Astrocyte (in vitro differentiated cells and primary cell): ENCODE measurements around the gene SEC22A. TPM values are rescaled to one million over a fixed set of nuclear protein-coding genes. Genes with fewer than 3 reads are reported as not detected.

Source experiments
- DNase-seq: peaks from one replicate; pipeline ENCODE4 v3.0.0-alpha.2; 2010; ENCODE audit warnings: low read depth
- FAIRE-seq: peaks from 2 replicates; lab custom pipeline; 2011; peaks lifted over from hg19 to GRCh38; lab: Jason Lieb, UNC
- H2AFZ ChIP-seq: 2 replicates; pipeline ENCODE4 v1.6.0; 2012; ENCODE audit warnings: low read depth, low read length, inconsistent platforms
- H3K27ac ChIP-seq: 2 replicates; pipeline ENCODE4 v1.5.1; 2011; ENCODE audit warnings: low read depth, low read length, inconsistent platforms
- H3K27me3 ChIP-seq: 2 replicates; pipeline ENCODE4 v1.6.0; 2011; ENCODE audit warnings: low read length, inconsistent platforms; ENCODE audit not compliant: insufficient read depth
- H3K36me3 ChIP-seq: 2 replicates; pipeline ENCODE4 v1.5.1; 2011; ENCODE audit warnings: low read length, inconsistent platforms; ENCODE audit not compliant: insufficient read depth
- H3K4me1 ChIP-seq: 2 replicates; pipeline ENCODE4 v1.5.1; 2011; ENCODE audit warnings: low read length, inconsistent platforms; ENCODE audit not compliant: insufficient read depth
- H3K4me2 ChIP-seq: 2 replicates; pipeline ENCODE4 v1.6.0; 2012; ENCODE audit warnings: low read length, inconsistent platforms
- H3K4me3 ChIP-seq: 2 replicates; pipeline ENCODE4 v1.5.1; 2011; ENCODE audit warnings: low read depth, mild to moderate bottlenecking, low read length, inconsistent platforms; ENCODE audit not compliant: insufficient read depth
- H3K79me2 ChIP-seq: 2 replicates; pipeline ENCODE4 v1.6.0; 2012; ENCODE audit warnings: mild to moderate bottlenecking, low read length, inconsistent platforms; ENCODE audit not compliant: insufficient read depth
- H3K9ac ChIP-seq: 2 replicates; pipeline ENCODE4 v1.6.0; 2012; ENCODE audit warnings: mild to moderate bottlenecking, low read length, inconsistent platforms
- H3K9me3 ChIP-seq: 2 replicates; pipeline ENCODE4 v1.5.1; 2012; ENCODE audit warnings: low read depth, mild to moderate bottlenecking, low read length, inconsistent platforms; ENCODE audit not compliant: insufficient read depth
- H4K20me1 ChIP-seq: 2 replicates; pipeline ENCODE4 v1.6.0; 2012; ENCODE audit warnings: low read length, inconsistent platforms; ENCODE audit not compliant: insufficient read depth
- H3K27ac Mint-ChIP-seq: one replicate; pipeline ENCODE4 v1.8.0; 2021; ENCODE audit warnings: mild to moderate bottlenecking, mixed read lengths; ENCODE audit not compliant: unreplicated experiment
- H3K27me3 Mint-ChIP-seq: one replicate; pipeline ENCODE4 v1.8.0; 2021; ENCODE audit warnings: low read depth, mixed read lengths; ENCODE audit not compliant: unreplicated experiment
- H3K36me3 Mint-ChIP-seq: one replicate; pipeline ENCODE4 v1.8.0; 2021; ENCODE audit warnings: low read depth, mixed read lengths; ENCODE audit not compliant: unreplicated experiment
- H3K4me1 Mint-ChIP-seq: one replicate; pipeline ENCODE4 v1.8.0; 2021; ENCODE audit warnings: low read depth, mixed read lengths; ENCODE audit not compliant: unreplicated experiment
- H3K4me3 Mint-ChIP-seq: one replicate; pipeline ENCODE4 v1.8.0; 2021; ENCODE audit warnings: mild to moderate bottlenecking, moderate library complexity, mixed read lengths; ENCODE audit not compliant: unreplicated experiment
- H3K9me3 Mint-ChIP-seq: one replicate; pipeline ENCODE4 v1.8.0; 2021; ENCODE audit warnings: mild to moderate bottlenecking, mixed read lengths; ENCODE audit not compliant: unreplicated experiment
- CTCF ChIP-seq: IDR thresholded peaks from 2 replicates; pipeline ENCODE4 v1.5.1; 2011; ENCODE audit warnings: low read depth, mild to moderate bottlenecking, inconsistent platforms, low read length, moderate library complexity; ENCODE audit not compliant: insufficient read depth
- EZH2 ChIP-seq: IDR thresholded peaks from 2 replicates; pipeline ENCODE4 v1.6.1; 2012; ENCODE audit warnings: mild to moderate bottlenecking, low read length, inconsistent platforms; ENCODE audit not compliant: insufficient read depth
- total RNA-seq: library from RNA; stranded (reverse); gene quantifications from 2 replicates; pipeline ENCODE4 v1.2.1, GENCODE V29; 2021

SEC22A gene
- total RNA-seq, 1 donor from 2014 or later, result 10.9 TPM

GRCh38 chr3:123318374-123318773, 116.6 kb downstream of the SEC22A start:
- H3K27ac ChIP-seq, result no peak overlapping the region
- H3K4me3 ChIP-seq, result no peak overlapping the region
- Mint-ChIP-seq H3K9me3 (no peaks in the 10 kb centered on the region), H3K27me3 (peaks cover 59% of the 10 kb centered on the region), H3K36me3 (no peaks in the 10 kb centered on the region), H3K4me1 (peaks cover 4% of the 10 kb centered on the region), H3K4me3 (no peak overlapping the region), H3K27ac (no peak overlapping the region)
- TF ChIP-seq EZH2 (no peak), CTCF (no peak)
- no peak for DNase-seq
- H3K4me2 ChIP-seq, result no peak overlapping the region
- H2AFZ ChIP-seq, result no peak overlapping the region
- H3K9ac ChIP-seq, result no peak overlapping the region
- no peaks in the 10 kb centered on the region for H3K9me3 ChIP-seq
- H3K36me3 ChIP-seq, result no peaks in the 10 kb centered on the region
- peaks cover 23% of the 10 kb centered on the region for H3K27me3 ChIP-seq
- no peaks in the 10 kb centered on the region for H3K79me2 ChIP-seq
- H3K4me1 ChIP-seq, result no peaks in the 10 kb centered on the region
- no peaks in the 10 kb centered on the region for H4K20me1 ChIP-seq
- FAIRE-seq, result no peak

GRCh38 chr3:123319760-123320159, 118.0 kb downstream of the SEC22A start:
- Histone ChIP-seq H3K4me1 (no peaks in the 10 kb centered on the region), H3K4me2 (no peak overlapping the region), H3K9ac (no peak overlapping the region), H4K20me1 (no peaks in the 10 kb centered on the region), H3K27ac (no peak overlapping the region), H3K27me3 (peaks cover 21% of the 10 kb centered on the region), H3K9me3 (no peaks in the 10 kb centered on the region), H3K36me3 (no peaks in the 10 kb centered on the region), H3K4me3 (no peak overlapping the region), H3K79me2 (no peaks in the 10 kb centered on the region), H2AFZ (no peak overlapping the region)
- no peaks in the 10 kb centered on the region for H3K9me3 Mint-ChIP-seq
- no peak overlapping the region for H3K4me3 Mint-ChIP-seq
- H3K27me3 Mint-ChIP-seq, result peaks cover 53% of the 10 kb centered on the region
- DNase-seq (no peak), FAIRE-seq (no peak)
- H3K36me3 Mint-ChIP-seq, result no peaks in the 10 kb centered on the region
- H3K27ac Mint-ChIP-seq, result no peak overlapping the region
- peaks cover 4% of the 10 kb centered on the region for H3K4me1 Mint-ChIP-seq
- TF ChIP-seq CTCF, result no peak
- no peak for TF ChIP-seq EZH2

- H3K4me3 Mint-ChIP-seq, result no peak overlapping the region
- Histone ChIP-seq H3K9ac (no peak overlapping the region), H3K36me3 (no peaks in the 10 kb centered on the region), H3K79me2 (no peaks in the 10 kb centered on the region), H2AFZ (no peak overlapping the region), H3K4me2 (no peak overlapping the region), H3K9me3 (no peaks in the 10 kb centered on the region), H3K27me3 (peaks cover 19% of the 10 kb centered on the region), H4K20me1 (no peaks in the 10 kb centered on the region), H3K4me3 (no peak overlapping the region), H3K27ac (no peak overlapping the region), H3K4me1 (no peaks in the 10 kb centered on the region)
- TF ChIP-seq CTCF (no peak), EZH2 (no peak)
- H3K9me3 Mint-ChIP-seq, result no peaks in the 10 kb centered on the region
- H3K27ac Mint-ChIP-seq, result no peak overlapping the region
- DNase-seq, result no peak
- no peaks in the 10 kb centered on the region for H3K36me3 Mint-ChIP-seq
- peaks cover 4% of the 10 kb centered on the region for H3K4me1 Mint-ChIP-seq
- FAIRE-seq, result no peak
- peaks cover 50% of the 10 kb centered on the region for H3K27me3 Mint-ChIP-seq
Measured at GRCh38 chr3:123320221-123320620, 118.5 kb downstream of the SEC22A start.
